Psoas muscle (tissue), 7 donors: Measurements from ENCODE around the gene AMFR. TPM values are rescaled to one million over a fixed set of nuclear protein-coding genes. Genes with fewer than 3 reads are reported as not detected.

ENCODE experiments used
- polyA plus RNA-seq, 3 donors: library from polyadenylated mRNA; stranded (reverse); fragments of 200-250 nt; gene quantifications; one replicate each; pipeline ENCODE4 v1.2.3, GENCODE V29; 2013
- total RNA-seq, 4 donors: library from RNA; stranded (reverse); fragmentation: NEBNext Ultra II Directional in 2 of 4; extraction: Animal tissue kit (Norgen Biotek cat#: 25700) in 2 of 4; gene quantifications; one replicate each; pipeline versions ENCODE4 v1.2.1 to v1.2.4, GENCODE V29; 2021 to 2023
- donor health status: healthy with polysubstance abuse.
- donor health status: DM: no; HTN: no; CAD: no; lungs with moderate emphysema.
- donor health status: Bipolar disorder and iron deficiency.
- donor health status: healthy.
- donor health status: DM: no; HTN: no; CAD: no.
- donor health status: DM: no; HTN: no; CAD: no.
- donor health status: DM: yes; HTN: yes; CAD: no.

The AMFR gene
- total and polyA plus RNA-seq, 7 donors, result 106 to 453 (median 193) TPM

Other genes with a start within 250 kb of the AMFR start
- 1 to 10 TPM in 3 of 4 donors, under 1 TPM in 1; 0.50 to 1.9 (median 1.1) TPM for gene GNAO1, start 234.1 kb downstream of the AMFR start, total RNA-seq
- under 1 TPM; 0.35 to 0.60 (median 0.36) TPM for gene GNAO1, start 234.1 kb downstream of the AMFR start, polyA plus RNA-seq
- 10 to 100 TPM; 41.1 to 52.4 (median 48.5) TPM for gene NUDT21, start 25.8 kb upstream of the AMFR start, total RNA-seq
- gene NUDT21, start 25.8 kb upstream of the AMFR start, polyA plus RNA-seq, result 10 to 100 TPM; 16.9 to 39.0 (median 28.6) TPM
- 10 to 100 TPM; 56.3 to 97.6 (median 73.4) TPM for gene OGFOD1, start 26.0 kb upstream of the AMFR start, total RNA-seq
- 100 to 1,000 TPM in 1 of 3 donors, 10 to 100 TPM in 2; 40.9 to 100 (median 42.6) TPM for gene OGFOD1, start 26.0 kb upstream of the AMFR start, polyA plus RNA-seq
- gene BBS2, start 94.5 kb upstream of the AMFR start, total RNA-seq, result 10 to 100 TPM; 29.1 to 70.6 (median 39.9) TPM
- 10 to 100 TPM; 19.1 to 31.0 (median 30.3) TPM for gene BBS2, start 94.5 kb upstream of the AMFR start, polyA plus RNA-seq
- gene MT4, start 139.5 kb upstream of the AMFR start, total RNA-seq, result not detected
- not detected for gene MT4, start 139.5 kb upstream of the AMFR start, polyA plus RNA-seq
- gene MT3, start 164.0 kb upstream of the AMFR start, total RNA-seq, result 10 to 100 TPM in 1 of 4 donors, 1 to 10 TPM in 1, under 1 TPM in 1, not detected in 1; 0.57 to 10.5 (median 5.9) TPM
- gene MT3, start 164.0 kb upstream of the AMFR start, polyA plus RNA-seq, result 1 to 10 TPM in 2 of 3 donors, under 1 TPM in 1; 0.80 to 7.3 (median 2.5) TPM
- 1,000 to 10,000 TPM in 3 of 4 donors, 100 to 1,000 TPM in 1; 342 to 5,614 (median 2,291) TPM for gene MT2A, start 183.0 kb upstream of the AMFR start, total RNA-seq
- over 10,000 TPM in 1 of 3 donors, 1,000 to 10,000 TPM in 2; 1,603 to 11,565 (median 3,170) TPM for gene MT2A, start 183.0 kb upstream of the AMFR start, polyA plus RNA-seq
- 100 to 1,000 TPM in 2 of 4 donors, 10 to 100 TPM in 2; 44.1 to 669 (median 256) TPM for gene MT1E, start 200.2 kb upstream of the AMFR start, total RNA-seq
- 100 to 1,000 TPM; 122 to 556 (median 477) TPM for gene MT1E, start 200.2 kb upstream of the AMFR start, polyA plus RNA-seq
- gene MT1M, start 207.1 kb upstream of the AMFR start, total RNA-seq, result 100 to 1,000 TPM in 1 of 4 donors, 10 to 100 TPM in 1, 1 to 10 TPM in 2; 1.4 to 288 (median 12.8) TPM
- gene MT1M, start 207.1 kb upstream of the AMFR start, polyA plus RNA-seq, result 100 to 1,000 TPM in 2 of 3 donors, 10 to 100 TPM in 1; 21.8 to 569 (median 300) TPM
- 1,000 to 10,000 TPM in 1 of 4 donors, 10 to 100 TPM in 1, 1 to 10 TPM in 2; 4.0 to 1,028 (median 22.4) TPM for gene MT1A, start 213.1 kb upstream of the AMFR start, total RNA-seq
- 1,000 to 10,000 TPM in 2 of 3 donors, 100 to 1,000 TPM in 1; 128 to 4,396 (median 1,331) TPM for gene MT1A, start 213.1 kb upstream of the AMFR start, polyA plus RNA-seq
- not detected for gene MT1B, start 226.3 kb upstream of the AMFR start, total RNA-seq
- not detected for gene MT1B, start 226.3 kb upstream of the AMFR start, polyA plus RNA-seq
- gene MT1F, start 232.4 kb upstream of the AMFR start, total RNA-seq, result 1 to 10 TPM in 2 of 4 donors, under 1 TPM in 1, not detected in 1; 0.73 to 1.3 (median 1.2) TPM
- gene MT1F, start 232.4 kb upstream of the AMFR start, polyA plus RNA-seq, result 1 to 10 TPM; 1.1 to 3.2 (median 1.5) TPM
- 1 to 10 TPM; 1.0 to 7.8 (median 4.3) TPM for gene MT1G, start 242.5 kb upstream of the AMFR start, total RNA-seq
- gene MT1G, start 242.5 kb upstream of the AMFR start, polyA plus RNA-seq, result 10 to 100 TPM in 2 of 3 donors, 1 to 10 TPM in 1; 3.7 to 24.1 (median 13.1) TPM
- gene MT1H, start 244.3 kb upstream of the AMFR start, total RNA-seq, result not detected
- gene MT1H, start 244.3 kb upstream of the AMFR start, polyA plus RNA-seq, result not detected